Ascending aorta (tissue), 2 donors: ENCODE results near the gene MRPL50. TPM values are rescaled to one million over a fixed set of nuclear protein-coding genes. Genes with fewer than 3 reads are reported as not detected.

Experiments used
- DNase-seq, 2 donors: peaks; one replicate each; pipeline ENCODE4 v3.0.0-alpha.2; 2019; ENCODE audit warnings: low spot score in 2 of 2
- H3K27ac ChIP-seq, 2 donors: fragments of 200-600 bp; sonication (generic); one replicate each; pipeline ENCODE4 v1.5.1; 2016 to 2017; ENCODE audit warnings: mild to moderate bottlenecking in 1 of 2
- H3K27me3 ChIP-seq: fragments of 200-600 bp; sonication (generic); one replicate; pipeline ENCODE4 v1.5.1; 2017
- H3K36me3 ChIP-seq, 2 donors: fragments of 200-600 bp; sonication (generic); one replicate each; pipeline ENCODE4 v1.5.1; 2016
- H3K4me1 ChIP-seq, 2 donors: fragments of 200-600 bp; sonication (generic); one replicate each; pipeline ENCODE4 v1.5.1; 2016 to 2017; ENCODE audit warnings: mild to moderate bottlenecking in 1 of 2
- H3K4me3 ChIP-seq, 2 donors: fragments of 200-600 bp; sonication (generic); one replicate each; pipeline ENCODE4 v1.5.1; 2016 to 2017; ENCODE audit warnings: mild to moderate bottlenecking in 1 of 2
- H3K9me3 ChIP-seq, 2 donors: fragments of 200-600 bp; sonication (generic); one replicate each; pipeline ENCODE4 v1.5.1; 2016
- intact Hi-C: fragments of 100-400 bp; cut with DNase I; formaldehyde crosslinking; loops from one replicate; pipeline ENCODE4 v1.15.1; 2023
- total RNA-seq: library from RNA; depleted of rRNA; stranded (reverse); fragments of >200 nt; gene quantifications from one replicate; pipeline ENCODE4 v1.1.0, GENCODE V29; 2016
- TF ChIP-seq, protein P1 (sequence below), 3 experiments: fragments of 200-600 bp in 2 of 3; fragments of 450-650 bp in 1 of 3; sonication (generic) in 2 of 3; IDR thresholded peaks; one replicate each; pipeline ENCODE4 v1.5.1; 2016 to 2019; ENCODE audit warnings: antibody characterized with exemption in 3 of 3, mild to moderate bottlenecking in 1 of 3, moderate library complexity in 1 of 3

The MRPL50 gene
- total RNA-seq, 1 donor from 2014 or later: 2.6 TPM

- intact Hi-C loops: no loop called here
- Histone ChIP-seq H3K27ac (no peak overlapping the region), H3K4me3 (no peak overlapping the region), H3K4me1 (no peaks in the 10 kb centered on the region), H3K27me3 (no peaks in the 10 kb centered on the region), H3K36me3 (no peaks in the 10 kb centered on the region), H3K9me3 (no peaks in the 10 kb centered on the region)
- no peak for DNase-seq
- TF ChIP-seq, protein P1, sequence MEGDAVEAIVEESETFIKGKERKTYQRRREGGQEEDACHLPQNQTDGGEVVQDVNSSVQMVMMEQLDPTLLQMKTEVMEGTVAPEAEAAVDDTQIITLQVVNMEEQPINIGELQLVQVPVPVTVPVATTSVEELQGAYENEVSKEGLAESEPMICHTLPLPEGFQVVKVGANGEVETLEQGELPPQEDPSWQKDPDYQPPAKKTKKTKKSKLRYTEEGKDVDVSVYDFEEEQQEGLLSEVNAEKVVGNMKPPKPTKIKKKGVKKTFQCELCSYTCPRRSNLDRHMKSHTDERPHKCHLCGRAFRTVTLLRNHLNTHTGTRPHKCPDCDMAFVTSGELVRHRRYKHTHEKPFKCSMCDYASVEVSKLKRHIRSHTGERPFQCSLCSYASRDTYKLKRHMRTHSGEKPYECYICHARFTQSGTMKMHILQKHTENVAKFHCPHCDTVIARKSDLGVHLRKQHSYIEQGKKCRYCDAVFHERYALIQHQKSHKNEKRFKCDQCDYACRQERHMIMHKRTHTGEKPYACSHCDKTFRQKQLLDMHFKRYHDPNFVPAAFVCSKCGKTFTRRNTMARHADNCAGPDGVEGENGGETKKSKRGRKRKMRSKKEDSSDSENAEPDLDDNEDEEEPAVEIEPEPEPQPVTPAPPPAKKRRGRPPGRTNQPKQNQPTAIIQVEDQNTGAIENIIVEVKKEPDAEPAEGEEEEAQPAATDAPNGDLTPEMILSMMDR (IDR thresholded peaks at IDR 0.05): no peak
These were observed 28.9 kb upstream of the MRPL50 start for GRCh38 chr9:101427358-101427757.

DNA sequence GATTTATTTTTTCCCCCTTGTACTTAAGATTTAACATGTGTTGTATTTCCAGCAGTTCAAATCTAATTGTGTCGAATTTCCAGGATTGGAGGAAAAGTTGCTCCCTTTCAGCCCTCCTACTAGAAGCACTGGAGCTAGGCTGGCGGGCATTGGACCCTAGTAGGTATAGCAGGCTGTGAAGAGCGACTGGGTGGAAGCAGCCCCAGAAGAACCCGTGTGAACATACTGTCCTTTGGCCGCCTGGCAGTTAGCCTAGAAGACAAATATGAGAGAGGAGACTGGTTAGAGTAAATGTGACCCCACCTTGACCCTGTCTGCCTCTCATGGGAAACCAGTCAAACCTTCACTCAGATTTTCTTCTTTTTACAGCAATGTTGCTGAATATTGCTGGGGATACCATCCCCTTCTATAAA lies 23.2 kb upstream of the MRPL50 start:
- TF ChIP-seq, protein P1 (IDR thresholded peaks at IDR 0.05): no peak

DNA sequence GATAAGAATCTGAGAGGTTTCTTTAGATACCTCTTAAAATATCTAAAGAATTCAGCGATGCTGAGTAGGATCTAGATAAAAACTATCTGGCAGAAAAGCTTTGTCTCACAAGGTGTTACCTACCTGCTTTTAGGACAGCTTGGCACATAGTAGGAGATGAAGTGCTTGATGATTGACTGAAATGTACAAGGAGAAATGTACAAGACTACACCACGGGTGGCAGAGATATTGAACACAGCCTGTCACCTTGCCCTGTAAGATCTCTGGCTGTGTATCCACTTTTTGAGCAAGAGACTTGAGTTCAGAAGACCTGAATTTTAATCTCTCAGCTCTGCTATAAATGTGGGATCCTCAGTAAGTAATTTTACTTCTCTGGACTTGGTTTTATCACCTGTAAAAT lies 21.4 kb upstream of the MRPL50 start:
- intact Hi-C loops: no loop called here

More for the DNA sequence above, 23.2 kb upstream of the MRPL50 start:
- Histone ChIP-seq H3K27ac (no peak overlapping the region), H3K4me1 (no peaks in the 10 kb centered on the region), H3K9me3 (peaks cover 0 to 38% of the 10 kb centered on the region in 2 donors), H3K4me3 (no peak overlapping the region), H3K27me3 (no peaks in the 10 kb centered on the region), H3K36me3 (peaks cover 3 to 19% of the 10 kb centered on the region in 2 donors)
- no peak for DNase-seq
- intact Hi-C loops: no loop called here

DNA sequence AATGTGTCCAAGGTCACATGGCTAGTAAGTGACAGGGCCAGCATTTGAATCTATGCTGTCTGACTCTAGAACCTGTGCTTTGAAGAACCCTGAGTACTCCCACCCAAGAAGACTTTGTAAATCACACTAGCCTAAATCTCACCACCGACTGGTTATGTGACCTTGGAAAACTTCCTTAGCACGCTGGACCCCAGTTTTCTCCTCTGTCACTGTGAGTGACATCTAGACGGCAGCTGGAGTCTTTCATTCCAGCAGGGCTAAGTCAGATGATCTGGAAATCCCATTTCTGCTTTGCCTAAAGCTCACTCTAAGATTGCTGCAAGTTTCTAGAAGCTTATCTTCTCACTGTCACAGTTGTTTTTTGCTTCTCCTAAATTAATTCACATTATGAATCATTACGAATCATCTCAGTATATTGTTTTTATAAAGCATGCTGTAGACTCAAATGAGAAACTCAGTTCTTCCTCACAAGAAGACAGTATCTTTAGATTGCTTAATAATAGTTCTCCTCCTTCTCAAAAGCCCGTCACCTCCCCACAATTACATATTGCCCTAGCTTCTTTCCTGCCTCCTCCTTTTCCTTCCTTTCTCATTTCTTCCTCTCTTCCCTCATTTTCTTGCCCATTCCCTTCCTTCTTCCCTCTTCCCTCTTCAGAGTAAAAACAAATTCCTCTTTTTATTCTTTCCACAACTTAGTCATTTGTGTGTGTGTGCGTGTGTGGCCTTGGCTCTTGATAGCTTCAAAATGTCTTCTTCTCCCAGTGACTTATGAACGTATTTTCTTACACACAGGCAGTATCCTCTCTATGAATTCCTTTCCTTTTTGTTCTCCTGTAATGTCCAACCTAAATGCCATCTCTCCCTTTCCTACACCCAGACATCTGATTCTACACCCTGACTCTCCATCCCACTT lies 20.4 kb upstream of the MRPL50 start:
- peaks cover 7 to 60% of the 10 kb centered on the region in 2 donors for H3K9me3 ChIP-seq

More for the DNA sequence above, 21.4 kb upstream of the MRPL50 start:
- H3K9me3 ChIP-seq: peaks cover 0 to 51% of the 10 kb centered on the region in 2 donors
- H3K27me3 ChIP-seq: no peaks in the 10 kb centered on the region
- TF ChIP-seq, protein P1 (IDR thresholded peaks at IDR 0.05): no peak
- no peak overlapping the region for H3K4me3 ChIP-seq
- H3K36me3 ChIP-seq: peaks cover 3 to 24% of the 10 kb centered on the region in 2 donors
- no peak for DNase-seq
- no peak overlapping the region for H3K27ac ChIP-seq
- H3K4me1 ChIP-seq: no peaks in the 10 kb centered on the region

DNA sequence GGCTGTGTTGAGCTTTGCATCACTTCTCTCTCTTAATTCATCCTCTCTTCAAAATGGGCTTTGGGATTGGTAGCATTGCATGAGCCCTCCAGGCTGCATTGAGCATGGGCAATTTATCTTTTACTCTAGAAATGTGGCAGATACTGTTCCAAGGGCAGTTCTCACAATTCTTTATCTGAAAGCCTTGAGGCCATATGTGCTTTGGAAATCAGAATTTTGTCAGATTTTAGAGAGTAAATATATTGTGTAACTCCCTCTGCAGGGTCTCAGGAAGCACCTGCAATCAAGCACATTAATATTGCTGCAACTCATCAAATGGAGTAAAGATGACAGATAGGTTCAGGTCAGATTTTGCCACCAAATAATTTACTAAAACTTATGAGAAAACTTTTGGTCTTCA lies 19.6 kb upstream of the MRPL50 start:
- Histone ChIP-seq H3K9me3 (peaks cover 13 to 68% of the 10 kb centered on the region in 2 donors), H3K27ac (no peak overlapping the region), H3K36me3 (peaks cover 7 to 24% of the 10 kb centered on the region in 2 donors), H3K27me3 (no peaks in the 10 kb centered on the region), H3K4me3 (no peak overlapping the region), H3K4me1 (no peaks in the 10 kb centered on the region)
- TF ChIP-seq, protein P1 (IDR thresholded peaks at IDR 0.05): no peak
- DNase-seq: no peak
- intact Hi-C loops: no loop called here

More for the DNA sequence above, 20.4 kb upstream of the MRPL50 start:
- no peak overlapping the region for H3K27ac ChIP-seq
- intact Hi-C loops: no loop called here
- TF ChIP-seq, protein P1 (IDR thresholded peaks at IDR 0.05): no peak
- H3K4me1 ChIP-seq: no peaks in the 10 kb centered on the region
- H3K4me3 ChIP-seq: no peak overlapping the region
- peaks cover 4 to 24% of the 10 kb centered on the region in 2 donors for H3K36me3 ChIP-seq
- no peaks in the 10 kb centered on the region for H3K27me3 ChIP-seq
- no peak for DNase-seq
